NCI-H128 (cell line): Measurements from ENCODE around the gene PREX1.

Experiments
- DNase-seq: peaks from one replicate; lab custom pipeline; 2025; ENCODE audit not compliant: unreplicated experiment; lab: John Stamatoyannopoulos, UW

Gene PREX1

DNA sequence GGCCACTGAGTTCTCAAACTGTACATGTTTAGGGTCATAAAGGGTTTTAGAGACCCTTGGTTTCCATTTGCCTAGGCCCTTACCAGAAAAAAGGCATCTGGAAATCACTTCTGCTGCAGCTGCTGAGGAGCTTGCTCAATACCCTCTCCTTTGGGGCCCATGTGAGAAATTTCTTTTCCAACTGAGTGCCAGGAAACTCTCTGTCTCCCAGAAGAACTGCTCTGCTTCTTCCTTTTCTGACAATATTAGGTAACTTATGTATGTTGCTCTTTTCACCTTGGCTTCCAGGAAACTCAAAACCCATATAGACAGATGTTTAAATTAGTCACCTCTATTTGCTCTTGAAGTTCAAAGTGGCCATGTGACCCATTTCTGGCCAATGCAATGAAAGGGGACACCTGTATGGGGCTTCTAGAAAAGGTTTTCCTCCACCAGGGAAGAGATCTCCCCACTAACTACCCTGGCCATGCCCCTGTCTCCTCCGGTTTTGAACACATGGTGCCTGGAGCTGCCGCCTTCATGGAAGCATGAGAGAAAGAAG, 121.6 kb downstream of the PREX1 start:
- no peak for DNase-seq

DNA sequence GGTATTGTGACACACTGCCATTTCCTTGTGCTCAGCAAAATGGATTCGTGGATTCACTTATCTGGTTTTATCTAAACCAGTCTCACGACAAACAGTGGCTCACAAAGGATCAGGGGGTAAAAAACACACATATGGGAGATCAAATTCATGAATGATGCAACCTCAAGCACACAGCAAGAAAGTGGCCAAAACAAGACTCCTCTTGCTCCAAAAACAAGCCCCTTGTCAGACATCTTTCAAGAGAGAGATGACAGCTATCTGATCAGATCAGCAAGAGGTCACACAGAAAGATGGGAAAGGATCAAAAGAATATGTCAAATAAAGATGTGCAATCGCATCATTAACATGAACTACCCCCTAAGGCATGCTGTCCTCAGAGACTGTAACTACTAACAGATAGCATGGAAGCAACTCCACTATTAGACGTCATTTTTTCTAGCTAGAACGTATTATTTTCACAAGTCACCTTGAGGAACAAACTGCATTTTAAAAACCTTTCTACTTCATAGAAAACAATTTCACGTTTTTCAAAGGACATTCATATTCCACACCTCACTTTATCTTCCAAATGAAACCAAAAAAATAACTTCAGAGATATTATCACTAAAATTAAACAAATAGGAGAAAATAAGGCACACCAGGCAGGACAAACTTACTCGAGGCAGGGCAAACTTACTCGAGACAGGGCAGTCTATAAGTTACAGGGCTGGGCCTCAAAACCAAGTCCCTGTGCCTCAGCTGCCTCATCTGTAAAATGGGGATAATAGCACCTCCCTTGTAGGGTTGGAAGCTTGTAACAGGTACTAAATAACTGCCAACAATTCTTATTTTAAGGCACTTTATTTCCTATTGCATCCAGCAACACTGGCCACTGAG, 122.3 kb downstream of the PREX1 start:
- no peak for DNase-seq

DNA sequence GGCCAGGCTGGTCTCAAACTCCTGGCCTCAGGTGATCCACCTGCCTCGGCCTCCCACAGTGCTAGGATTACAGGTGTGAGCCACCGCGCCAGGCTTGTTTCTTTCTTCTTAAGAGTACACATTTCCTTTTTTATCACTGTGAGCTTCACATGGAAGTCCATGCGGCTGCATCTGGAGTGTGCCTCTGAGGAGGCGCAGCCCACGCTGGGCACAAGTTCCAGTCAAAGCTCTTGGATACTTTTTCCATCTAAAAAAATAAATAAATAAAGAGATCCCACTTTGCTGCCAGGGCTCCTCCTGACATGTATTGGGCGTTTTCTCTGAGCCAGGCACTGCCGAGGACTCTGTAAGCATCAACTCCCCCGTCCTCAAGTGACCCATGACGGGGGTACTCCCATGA, 123.0 kb downstream of the PREX1 start:
- DNase-seq: no peak

GRCh38 chr20:48703511-48704219, 124.1 kb downstream of the PREX1 start:
- no peak for DNase-seq

GRCh38 chr20:48703107-48703506, 124.7 kb downstream of the PREX1 start:
- DNase-seq: no peak

- DNase-seq: no peak
Observed at GRCh38 chr20:48702455-48702913, 125.3 kb downstream of the PREX1 start.

GRCh38 chr20:48701702-48702101, 126.1 kb downstream of the PREX1 start:
- DNase-seq: no peak

DNA sequence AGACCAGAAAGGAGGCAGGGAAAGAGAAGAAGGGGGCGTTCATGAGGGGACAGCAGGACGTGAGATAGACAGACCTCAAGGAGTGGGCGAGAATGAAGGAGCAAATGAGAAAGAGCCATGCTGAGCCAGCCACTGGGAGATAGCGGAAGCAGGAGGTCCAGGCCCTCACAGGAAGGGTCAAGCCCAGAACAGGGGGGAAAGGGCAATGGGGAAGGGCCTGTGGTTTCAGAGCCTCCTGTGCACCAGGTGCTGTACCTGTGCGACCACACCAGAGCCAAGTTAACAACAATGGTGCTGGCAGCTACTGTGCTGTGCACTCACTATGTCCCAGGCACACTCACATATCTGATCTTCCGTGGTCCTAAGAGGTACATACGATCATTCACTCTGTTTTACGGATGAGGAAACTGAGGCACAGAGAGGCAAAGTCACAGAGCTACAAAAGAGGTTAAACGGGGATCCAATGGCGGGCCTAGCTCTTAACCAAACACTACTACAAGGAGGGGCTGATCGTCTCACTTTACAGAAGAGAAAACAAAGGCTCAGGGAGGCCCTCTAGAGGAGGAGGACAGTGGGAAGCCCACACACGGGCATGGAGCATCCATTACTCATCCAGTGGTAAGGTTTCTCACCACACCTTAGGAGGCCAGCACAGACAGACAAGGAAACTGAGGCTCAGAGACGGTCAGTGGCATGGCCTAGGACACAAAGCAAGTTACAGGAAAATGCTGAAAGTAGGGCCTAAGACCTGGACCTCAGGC, 129.1 kb downstream of the PREX1 start:
- no peak for DNase-seq

GRCh38 chr20:48697845-48698491, 129.8 kb downstream of the PREX1 start:
- peak; percentile 44 for DNase-seq

DNA sequence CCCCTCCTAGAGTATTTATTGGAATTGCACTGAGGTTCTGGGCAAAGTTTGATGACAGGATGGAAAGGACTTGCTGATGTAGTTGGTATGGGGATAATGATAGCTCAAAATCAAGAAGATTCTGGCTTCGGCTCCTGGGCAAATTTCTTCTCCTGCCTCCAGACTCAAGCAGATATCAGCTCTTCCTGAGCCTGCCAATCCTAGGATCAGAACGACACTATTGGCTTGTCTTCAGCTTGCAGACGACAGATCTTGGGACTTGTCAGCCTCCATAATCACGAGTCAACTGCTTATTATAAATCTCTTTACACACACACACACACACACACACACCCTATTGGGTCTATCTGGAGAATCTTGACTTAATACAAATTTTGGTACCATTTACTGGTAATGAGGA, 131.1 kb downstream of the PREX1 start:
- no peak for DNase-seq

DNA sequence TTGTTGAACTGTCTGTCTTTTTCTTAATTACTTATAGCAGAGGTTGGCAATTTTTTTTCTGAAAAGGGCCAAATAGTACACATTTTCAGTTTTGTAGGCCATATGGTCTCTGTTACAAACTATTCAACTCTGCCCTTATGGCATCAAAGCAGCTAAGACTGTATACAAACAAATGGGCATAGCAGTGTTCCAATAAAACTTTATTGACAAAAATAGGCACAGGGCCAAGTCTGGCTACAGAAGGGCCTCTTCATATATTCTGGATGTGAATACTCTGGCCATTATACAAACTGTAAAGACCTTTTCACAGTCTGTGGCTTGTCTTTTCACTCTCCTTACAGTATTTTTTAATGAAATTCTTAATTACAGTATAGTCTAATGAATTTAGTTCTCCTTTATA, 132.1 kb downstream of the PREX1 start:
- no peak for DNase-seq

DNA sequence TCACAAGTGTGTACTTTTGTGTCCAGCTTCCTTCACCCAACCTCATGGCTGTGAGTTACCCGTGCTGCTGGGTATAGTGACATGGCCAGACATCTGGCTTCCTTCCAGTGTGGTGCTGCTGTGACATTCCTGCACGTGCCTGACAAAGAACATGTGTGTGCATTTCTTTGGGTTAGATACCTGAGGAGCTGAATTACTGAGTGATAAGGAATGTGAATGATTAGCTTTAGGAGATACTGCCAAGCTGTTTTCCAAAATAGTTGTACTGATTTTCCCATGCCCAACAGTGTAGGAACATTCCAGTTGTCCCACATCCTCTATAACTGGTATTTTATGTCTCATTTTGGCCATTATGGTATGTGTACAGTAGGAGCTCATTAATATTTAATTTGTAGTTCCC, 132.5 kb downstream of the PREX1 start:
- no peak for DNase-seq

- no peak for DNase-seq
Observed at GRCh38 chr20:48694381-48694865, 133.4 kb downstream of the PREX1 start.

DNA sequence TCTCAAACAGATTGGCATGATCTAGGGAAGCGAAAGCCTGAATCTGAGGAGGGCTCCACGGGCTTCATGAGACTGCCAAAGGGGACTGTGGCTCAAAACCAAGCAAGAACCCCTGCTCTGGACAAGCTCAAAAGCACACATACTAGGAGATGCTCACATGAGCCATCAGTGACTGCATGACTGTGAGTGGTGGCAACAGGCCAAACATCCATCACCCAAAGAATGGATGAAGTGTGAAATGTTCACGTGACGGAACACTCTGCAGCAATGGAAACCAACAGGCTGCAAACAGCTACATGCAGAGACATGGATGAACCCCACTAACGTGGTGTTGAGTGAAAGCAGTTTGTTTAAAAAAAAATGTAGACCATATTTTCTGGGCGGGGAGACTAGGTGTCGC, 136.3 kb downstream of the PREX1 start:
- DNase-seq: no peak

GRCh38 chr20:48690888-48691287, 136.9 kb downstream of the PREX1 start:
- DNase-seq: no peak

GRCh38 chr20:48689874-48690571, 137.8 kb downstream of the PREX1 start:
- DNase-seq: no peak

GRCh38 chr20:48689388-48689787, 138.4 kb downstream of the PREX1 start:
- DNase-seq: no peak

DNA sequence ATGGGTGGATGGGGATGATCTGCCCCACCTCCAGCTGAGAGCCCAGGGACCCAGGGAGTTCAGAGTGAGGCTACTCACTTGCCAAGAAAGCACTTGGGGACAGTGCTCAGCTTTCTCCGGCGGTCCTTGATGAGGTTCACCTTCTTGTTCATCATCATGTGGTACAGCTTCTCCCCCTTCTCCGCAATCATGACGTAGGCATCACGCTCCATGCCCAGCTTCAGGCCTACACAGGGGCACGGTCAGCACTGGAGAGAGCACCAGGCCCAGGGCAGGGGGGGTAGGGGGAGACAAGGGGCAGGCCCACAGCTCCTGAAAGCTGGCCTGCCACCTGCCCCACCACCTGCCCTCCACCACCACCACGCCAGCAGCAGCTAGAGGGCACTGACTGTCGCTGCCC, 139.2 kb downstream of the PREX1 start:
- DNase-seq: no peak

- DNase-seq: no peak
Observed at GRCh38 chr20:48687117-48687800, 140.5 kb downstream of the PREX1 start.
